Heart right ventricle (tissue), 16 donors: ENCODE results near the gene SESN2. TPM values are rescaled to one million over a fixed set of nuclear protein-coding genes. Genes with fewer than 3 reads are reported as not detected.

ENCODE experiments used
- ATAC-seq, 8 donors: fragments of 200-7000 bp; cut with Tn5 transposase; one replicate each; pipeline ENCODE4 v1.9.1; 2020; ENCODE audit warnings: mild to moderate bottlenecking in 8 of 8, moderate library complexity in 8 of 8, moderate number of reproducible peaks in 1 of 8
- DNase-seq, 2 donors: peaks; one replicate each; pipeline ENCODE4 v3.0.0-alpha.2; 2020
- H3K27ac ChIP-seq, 10 donors: fragments of 200-600 bp; sonication (generic) in 2 of 10; one replicate each; pipeline versions ENCODE4 v1.5.0 to v1.8.0; 2020 to 2022; ENCODE audit warnings: mild to moderate bottlenecking in 3 of 10
- H3K27me3 ChIP-seq, 7 donors: fragments of 200-600 bp; one replicate each; pipeline ENCODE4 v1.8.0; 2021 to 2022; ENCODE audit warnings: mild to moderate bottlenecking in 2 of 7
- H3K36me3 ChIP-seq, 9 donors: fragments of 200-600 bp; sonication (generic) in 1 of 9; one replicate each; pipeline versions ENCODE4 v1.5.0 to v1.8.0; 2020 to 2022; ENCODE audit warnings: mild to moderate bottlenecking in 2 of 9
- H3K4me1 ChIP-seq, 9 donors: fragments of 200-600 bp; sonication (generic) in 1 of 9; one replicate each; pipeline versions ENCODE4 v1.5.0 to v1.8.0; 2020 to 2022; ENCODE audit warnings: mild to moderate bottlenecking in 4 of 9
- H3K4me3 ChIP-seq, 10 donors: fragments of 200-600 bp; sonication (generic) in 2 of 10; one replicate each; pipeline versions ENCODE4 v1.5.0 to v1.8.0; 2020 to 2022; ENCODE audit warnings: mild to moderate bottlenecking in 7 of 10, moderate library complexity in 2 of 10
- H3K9me3 ChIP-seq, 11 donors: fragments of 200-600 bp in 10 of 11; sonication (generic) in 2 of 11; one replicate each; pipeline versions ENCODE4 v1.5.0 to v1.8.0; 2013 to 2022; ENCODE audit warnings: mild to moderate bottlenecking in 2 of 11, control low read depth in 1 of 11, moderate library complexity in 1 of 11
- CTCF ChIP-seq, 9 donors: fragments of 200-600 bp; sonication (generic) in 2 of 9; IDR thresholded peaks; one replicate each; pipeline versions ENCODE4 v1.5.0 to v1.8.0; 2021 to 2022; ENCODE audit warnings: antibody characterized with exemption in 9 of 9, mild to moderate bottlenecking in 5 of 9, moderate library complexity in 1 of 9
- WGBS, 2 donors: extraction: QIAGEN DNeasy Blood & Tissue Kit; methylation state at CpG; one replicate each; pipeline ENCODE4 v1.1.7; 2013; ENCODE audit warnings: inconsistent platforms in 1 of 2; 5-methylcytosine and 5-hydroxymethylcytosine counted together
- intact Hi-C, 10 donors: fragments of 100-400 bp; cut with DNase I; formaldehyde crosslinking; loops; one replicate each; pipeline versions ENCODE4 v1.11.1 to v1.14.2; 2022
- polyA plus RNA-seq, 2 donors: library from polyadenylated mRNA; stranded (reverse); fragments of 200-250 nt; gene quantifications; one replicate each; pipeline ENCODE4 v1.2.3, GENCODE V29; 2013
- total RNA-seq, 10 donors: library from RNA; stranded (reverse); fragmentation: NEBNext Ultra II Directional in 3 of 10; extraction: Animal tissue kit (Norgen Biotek cat#: 25700) in 3 of 10; gene quantifications; one replicate each; pipeline versions ENCODE4 v1.2.1 to v1.2.4, GENCODE V29; 2021 to 2023
- donor health status: Arrhythmogenic right ventricular cardiomyopathy.
- donor health status: ischemic (EF 13 %, LVEDD 7.1; RV severe dilation, severe dysfunction).
- donor health status: healthy with polysubstance abuse.
- donor health status: DM: no; HTN: yes; CAD: no.
- donor health status: DM: no; HTN: no; CAD: no.
- donor health status: ischemic (EF 25% LVEDD 6.9; RV normal size, moderate dysfunction).
- donor health status: ischemic (EF 25% LVEDD 5.7; RV mildly dilated, moderate dysfunction).
- donor health status: healthy.
- donor health status: DM: yes; HTN: yes; CAD: no.
- donor health status: Ischemic cardiomyopathy.
- donor health status: ischemic (EF 35%, LVEDD 5.7; RV mildly dilated, moderate dysfunction).
- donor health status: nonischemic (EF 11% LVEDD 7.7; RV severe dilation, severe dysfunction).
- donor health status: DM: yes; HTN: yes; CAD: no.
- donor health status: PGD.
- donor health status: ischemic (EF 29% LVEDD 5.4; RV normal size, mild dysfunction).
- donor health status: nonischemic (EF 23%, LVEDD 6.1; RV moderate dilation, normal function).

The SESN2 gene
- total and polyA plus RNA-seq, 12 donors, result 1.9 to 7.9 (median 3.6) TPM

DNA sequence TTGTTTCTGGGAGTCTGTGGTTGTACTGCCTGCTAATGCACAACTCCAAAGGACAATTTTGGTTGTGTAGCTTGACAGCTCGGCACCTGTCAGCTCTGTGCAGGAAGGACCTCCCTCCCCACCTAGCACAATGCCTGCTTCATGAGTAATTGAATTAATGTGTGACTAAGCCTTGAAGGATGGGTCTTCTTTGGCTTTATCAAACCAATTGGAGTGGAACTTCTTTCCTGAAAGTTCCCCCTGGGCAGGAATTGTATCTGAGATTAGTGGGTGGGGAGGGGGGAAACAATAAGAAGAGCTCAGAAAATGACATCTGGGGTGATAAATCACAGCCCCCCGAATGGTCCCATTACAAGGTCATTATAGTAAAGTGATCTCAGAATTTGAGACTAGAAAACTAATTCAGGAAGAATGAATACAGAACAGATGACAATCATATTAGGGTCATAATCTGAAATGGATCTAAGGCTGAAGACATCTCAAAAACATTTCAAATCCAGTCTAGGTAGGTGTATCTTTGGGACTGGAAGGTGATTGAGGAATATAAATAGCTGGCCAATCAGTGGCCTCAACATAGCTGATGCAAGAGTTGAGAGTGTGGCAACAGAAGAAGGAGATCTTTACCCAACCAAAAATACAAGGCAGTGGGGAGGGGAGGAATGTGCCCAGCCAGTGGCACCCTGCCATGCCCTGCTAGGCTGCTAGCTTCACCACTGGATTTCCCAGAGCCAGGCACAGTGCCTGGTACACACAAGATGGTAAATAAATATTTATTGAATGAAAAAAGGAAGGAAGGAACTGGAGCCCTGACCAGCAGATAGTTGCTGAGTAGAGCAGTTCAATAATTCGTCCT lies 10.1 kb upstream of the SESN2 start:
- peak; percentile 60 to 64 for DNase-seq
- peaks cover 15 to 61% (median 23%) of the 10 kb centered on the region in 9 donors for H3K4me1 ChIP-seq
- intact Hi-C loops, result loop anchor here in 4 of 10 donors (1.0 to 10.0 kb wide), 8 partner anchors 79 to 396 kb away; partner anchors contain the start of genes RCC1 (in 3 of the 4), MED18 (in 1 of the 4), PHACTR4 (in 1 of the 4) and RNU11 (in 1 of the 4)

GRCh38 chr1:28249866-28250295 lies 9.4 kb upstream of the SESN2 start:
- ATAC-seq (no peak), DNase-seq (no peak)
- no peaks in the 10 kb centered on the region for H3K27me3 ChIP-seq
- no peaks in the 10 kb centered on the region for H3K9me3 ChIP-seq
- no peak overlapping the region for H3K4me3 ChIP-seq
- no peak for TF ChIP-seq CTCF (IDR thresholded peaks at IDR 0.05)
- intact Hi-C loops, result loop anchor here in 4 of 10 donors (1.0 to 10.0 kb wide), 8 partner anchors 78 to 395 kb away; partner anchors contain the start of genes RCC1 (in 3 of the 4), MED18 (in 1 of the 4), PHACTR4 (in 1 of the 4) and RNU11 (in 1 of the 4)
- peaks cover 15 to 54% (median 23%) of the 10 kb centered on the region in 9 donors for H3K4me1 ChIP-seq
- H3K27ac ChIP-seq, result peak overlapping the region in 6 of 10 donors; percentile 79 to 92 (median 88)
- 56 to 60% methylated on average over 4 of the region's 4 CpGs for WGBS, 2 donors
- H3K36me3 ChIP-seq, result no peaks in the 10 kb centered on the region

More for the DNA sequence above, 10.1 kb upstream of the SESN2 start:
- no peak for TF ChIP-seq CTCF (IDR thresholded peaks at IDR 0.05)
- Histone ChIP-seq H3K9me3 (no peaks in the 10 kb centered on the region), H3K4me3 (peak overlapping the region in 7 of 10 donors; percentile 2 to 32 (median 14)), H3K27ac (peak overlapping the region; percentile 33 to 92 (median 86)), H3K27me3 (no peaks in the 10 kb centered on the region), H3K36me3 (no peaks in the 10 kb centered on the region)
- WGBS, 2 donors, result 20 to 28% methylated on average over 3 of the region's 3 CpGs
- peak in 6 of 8 donors; percentile 20 to 56 (median 45) for ATAC-seq

- TF ChIP-seq CTCF (IDR thresholded peaks at IDR 0.05), result no peak
- Histone ChIP-seq H3K9me3 (no peaks in the 10 kb centered on the region), H3K27ac (no peak overlapping the region), H3K4me3 (no peak overlapping the region), H3K4me1 (peaks cover 0 to 22% (median 14%) of the 10 kb centered on the region in 9 donors), H3K27me3 (no peaks in the 10 kb centered on the region), H3K36me3 (no peaks in the 10 kb centered on the region)
- ATAC-seq (no peak), DNase-seq (no peak)
- WGBS, 2 donors, result 84 to 85% methylated on average over 6 of the region's 6 CpGs
- intact Hi-C loops, result loop anchor here in 1 of 10 donors (5.0 kb wide), 1 partner anchor 71 kb away; the partner anchor contains the start of gene MED18
These were observed 3.0 kb upstream of the SESN2 start for GRCh38 chr1:28256197-28256827.

- no peaks in the 10 kb centered on the region for H3K27me3 ChIP-seq
- TF ChIP-seq CTCF (IDR thresholded peaks at IDR 0.05), result no peak
These were observed 1.6 kb upstream of the SESN2 start for GRCh38 chr1:28257736-28258135.

More at GRCh38 chr1:28257736-28258135, 1.6 kb upstream of the SESN2 start:
- Histone ChIP-seq H3K4me1 (peaks cover 0 to 33% (median 17%) of the 10 kb centered on the region in 9 donors), H3K9me3 (no peaks in the 10 kb centered on the region), H3K36me3 (no peaks in the 10 kb centered on the region), H3K27ac (no peak overlapping the region), H3K4me3 (no peak overlapping the region)
- 98 to 100% methylated on average over 4 of the region's 4 CpGs for WGBS, 2 donors
- intact Hi-C loops, result loop anchor here in 1 of 10 donors (5.0 kb wide), 1 partner anchor 70 kb away; the partner anchor contains the start of gene MED18
- ATAC-seq, result no peak
- DNase-seq, result no peak
